NCI-H1694 treated with DMSO at 0.1 percent for 48 hours (cell line): ENCODE measurements around the gene CAMLG.

Source experiments
- DNase-seq: peaks from one replicate; lab custom pipeline; 2025; lab: John Stamatoyannopoulos, UW

CAMLG gene

DNA sequence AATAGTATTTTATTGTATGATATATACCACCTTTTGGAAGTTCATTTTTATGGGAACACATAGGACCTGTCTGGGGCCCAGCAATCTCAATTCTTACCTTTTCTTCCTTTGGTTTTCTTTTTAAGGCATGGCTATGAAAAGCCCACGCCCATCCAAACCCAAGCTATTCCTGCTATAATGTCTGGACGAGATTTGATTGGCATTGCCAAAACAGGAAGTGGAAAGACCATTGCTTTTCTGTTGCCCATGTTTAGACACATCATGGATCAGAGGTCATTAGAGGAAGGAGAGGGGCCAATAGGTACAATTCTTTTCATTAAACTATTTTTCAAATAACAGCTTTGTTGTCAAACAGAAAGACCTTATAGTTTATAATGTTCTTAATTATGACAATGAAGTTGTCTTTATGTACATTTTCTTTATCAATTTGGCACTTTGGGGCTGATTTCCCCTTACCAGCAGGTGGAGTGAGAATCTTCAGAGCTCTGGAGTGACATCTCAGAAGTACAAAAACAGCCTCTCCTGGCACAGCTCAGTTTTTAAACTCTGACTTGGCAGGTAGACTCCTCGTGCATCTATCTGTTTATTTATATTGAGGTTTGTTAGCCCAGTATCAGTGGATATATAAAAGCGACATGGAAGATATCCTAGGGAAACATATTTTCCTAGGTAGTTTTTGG lies 46.0 kb downstream of the CAMLG start:
- DNase-seq: no peak

DNA sequence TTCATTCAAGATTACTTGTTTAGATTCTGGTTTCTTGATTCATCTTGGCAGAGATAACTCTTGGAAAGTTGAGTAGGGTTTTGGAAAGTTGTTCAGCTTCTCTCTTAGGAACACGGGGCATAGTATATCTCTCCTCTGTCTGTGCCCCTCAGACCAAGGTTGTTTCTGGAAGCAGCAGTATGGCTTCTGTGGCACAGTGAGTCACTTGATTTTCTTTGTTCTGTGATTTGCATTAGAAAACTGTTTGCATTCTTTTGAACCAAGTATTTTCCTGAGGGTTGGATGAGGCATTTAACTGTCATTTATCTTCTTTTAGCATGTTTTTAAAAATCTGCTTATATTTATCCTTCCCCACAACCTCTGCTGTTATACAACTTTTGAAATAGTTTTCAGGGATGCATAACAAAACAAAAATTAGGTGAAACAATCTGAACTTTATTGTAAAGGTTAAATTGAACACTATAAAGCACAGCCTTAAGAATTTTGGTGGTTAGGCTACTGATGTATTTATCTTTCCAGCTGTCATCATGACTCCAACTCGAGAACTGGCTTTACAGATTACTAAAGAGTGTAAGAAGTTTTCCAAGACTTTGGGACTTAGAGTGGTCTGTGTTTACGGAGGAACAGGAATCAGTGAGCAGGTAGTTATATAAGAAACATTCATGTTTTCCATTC lies 46.7 kb downstream of the CAMLG start:
- no peak for DNase-seq

DNA sequence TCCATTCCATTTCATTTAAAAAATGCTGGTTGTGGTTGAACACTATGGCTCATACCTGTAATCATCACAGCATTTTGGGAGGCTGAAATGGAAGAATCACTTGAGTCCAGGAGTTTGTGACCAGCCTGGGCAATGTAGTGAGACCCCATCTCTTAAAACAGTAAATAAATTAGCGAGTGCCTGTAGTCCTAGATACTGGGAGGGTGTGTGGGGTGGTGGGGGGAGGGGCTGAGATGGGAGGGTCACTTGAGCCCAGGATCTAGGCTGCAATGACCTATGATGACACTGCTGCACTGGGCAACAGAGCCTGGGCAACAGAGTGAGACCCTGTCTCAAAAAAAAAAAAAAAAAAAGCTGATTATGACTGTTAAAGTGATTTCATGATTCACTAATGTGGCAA lies 49.3 kb downstream of the CAMLG start:
- DNase-seq: no peak

DNA sequence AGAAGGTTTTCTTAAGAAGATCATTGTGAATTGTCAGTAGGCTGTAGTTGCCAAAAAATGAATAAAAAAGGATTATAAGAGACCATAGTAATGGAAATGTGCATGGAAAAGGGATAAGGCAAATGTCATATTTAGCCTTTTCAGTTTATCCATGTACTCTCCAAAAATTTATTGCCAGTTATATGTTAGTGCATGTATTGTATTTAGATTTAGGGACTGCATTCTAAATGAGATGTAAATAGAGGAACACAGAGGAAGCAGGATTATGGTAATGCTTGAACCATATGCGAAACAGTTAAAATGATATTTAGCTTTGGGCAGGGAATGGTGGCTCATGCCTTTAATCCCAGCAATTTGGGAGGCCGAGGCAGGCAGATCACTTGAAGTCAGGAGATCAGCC lies 53.2 kb downstream of the CAMLG start:
- no peak for DNase-seq

DNA sequence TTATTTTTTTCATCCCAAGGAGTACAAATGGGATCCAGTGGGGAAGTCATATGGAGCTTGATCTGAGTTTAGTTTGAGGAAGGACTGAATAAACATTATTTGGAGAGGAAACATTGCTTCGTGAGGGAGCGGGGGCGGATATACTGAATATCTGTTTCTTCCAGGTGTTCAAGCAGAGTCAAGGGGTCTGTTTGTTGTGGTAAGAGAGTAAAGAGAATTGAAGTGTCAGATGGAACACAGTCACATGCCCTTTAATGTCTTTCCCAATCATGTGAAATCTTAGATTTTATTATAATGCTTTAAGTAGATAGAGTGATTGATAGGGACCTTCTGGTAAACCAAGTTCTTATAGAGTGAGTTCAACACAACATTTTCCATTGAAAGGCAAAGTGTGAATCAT lies 53.9 kb downstream of the CAMLG start:
- no peak for DNase-seq

DNA sequence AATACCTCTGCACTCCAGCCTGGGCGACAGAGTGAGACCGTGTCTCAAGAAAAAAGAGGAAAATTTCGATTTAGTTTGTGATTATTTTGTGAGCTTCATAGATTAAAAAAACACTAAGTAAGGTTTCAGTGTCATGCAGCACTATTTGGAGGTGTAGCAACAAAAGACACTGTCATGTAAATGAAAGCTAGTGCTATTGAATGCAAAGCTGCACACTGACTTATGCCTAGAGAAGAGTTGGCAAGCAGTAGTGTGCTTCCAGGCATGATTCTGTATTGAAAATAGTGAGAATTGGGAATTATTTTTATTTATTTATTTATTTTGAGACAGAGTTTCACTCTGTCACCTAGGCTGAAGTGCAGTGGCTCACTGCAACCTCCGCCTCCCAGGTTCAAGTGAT lies 54.8 kb downstream of the CAMLG start:
- no peak for DNase-seq

DNA sequence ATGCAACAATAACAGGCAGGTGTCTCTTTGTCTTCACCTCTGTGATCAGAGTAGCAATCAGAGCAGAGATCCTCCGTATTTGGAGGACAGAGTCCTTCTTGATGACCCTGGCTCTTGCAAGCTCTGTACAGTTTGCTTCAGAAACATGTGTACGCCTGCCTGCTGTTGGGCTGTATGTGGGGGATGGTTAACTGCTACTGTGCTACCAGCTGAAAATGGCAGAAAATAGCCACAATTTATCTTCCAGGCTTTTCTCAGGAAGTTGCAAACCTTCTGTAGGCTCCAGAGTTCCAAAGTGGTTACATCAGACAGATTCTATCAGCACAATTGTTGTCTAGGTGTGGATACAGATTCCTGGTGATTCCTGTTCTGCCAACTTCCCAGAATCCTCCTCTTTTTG lies 55.7 kb downstream of the CAMLG start:
- no peak for DNase-seq

DNA sequence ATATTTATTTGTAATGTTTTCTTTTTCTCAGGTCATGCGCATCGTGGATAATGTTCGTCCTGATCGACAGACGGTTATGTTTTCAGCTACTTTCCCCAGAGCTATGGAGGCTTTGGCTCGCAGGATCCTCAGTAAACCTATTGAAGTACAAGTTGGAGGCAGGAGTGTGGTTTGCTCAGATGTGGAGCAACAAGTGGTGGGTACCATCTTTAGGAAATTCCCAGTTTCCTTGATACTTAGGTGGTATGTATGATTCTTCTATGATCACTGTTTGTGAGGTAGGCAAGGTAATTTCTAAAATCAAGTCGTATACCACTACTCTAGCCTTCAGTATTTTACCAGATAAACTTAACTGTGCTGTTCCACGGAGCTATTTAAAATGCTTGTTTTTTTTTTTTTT lies 56.5 kb downstream of the CAMLG start:
- no peak for DNase-seq

DNA sequence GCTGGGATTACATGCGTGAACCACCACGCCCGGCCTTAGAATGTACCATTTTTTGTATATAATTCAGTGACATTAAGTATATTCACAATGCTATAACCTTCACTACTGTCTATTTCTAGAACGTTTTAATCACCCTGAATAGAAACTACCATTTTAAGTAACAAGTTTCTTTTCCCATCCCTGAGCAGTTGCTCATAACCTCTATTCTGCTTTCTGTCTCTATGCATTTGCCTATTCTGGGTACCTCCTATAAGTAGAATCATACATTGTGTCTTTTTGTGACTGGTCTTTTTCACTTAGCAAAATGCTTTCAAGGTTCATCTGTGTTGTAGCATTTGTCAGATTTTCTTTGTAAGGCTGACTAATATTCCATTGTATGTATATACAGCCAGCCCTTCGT lies 60.1 kb downstream of the CAMLG start:
- no peak for DNase-seq
